ENCODE results near the gene CCDC88C. TPM values are rescaled to one million over a fixed set of nuclear protein-coding genes. Genes with fewer than 3 reads are reported as not detected.
"Not testable (repeated sequence)": the region's sequence is repeated elsewhere in the genome, so short reads cannot be mapped to it uniquely, and the experiment has no call there.

CCDC88C gene
- total RNA-seq, 1 donor from 2014 or later = 78.5 TPM

GRCh38 chr14:91228112-91229004 is 189.3 kb downstream of the CCDC88C start:
- no peak for DNase-seq (ENCODE audit: low spot score)

- DNase-seq (ENCODE audit: low spot score) = no peak
These were observed 190.4 kb downstream of the CCDC88C start for GRCh38 chr14:91227183-91227628.

GRCh38 chr14:91226360-91226759 is 191.3 kb downstream of the CCDC88C start:
- not testable (repeated sequence) for DNase-seq (ENCODE audit: low spot score)

GRCh38 chr14:91225025-91225424 is 192.6 kb downstream of the CCDC88C start:
- DNase-seq (ENCODE audit: low spot score) = no peak

GRCh38 chr14:91223028-91223783 is 194.4 kb downstream of the CCDC88C start:
- no peak for DNase-seq (ENCODE audit: low spot score)

Other genes starting within 250 kb of the CCDC88C start
- 1.6 TPM for gene GPR68, start 173.1 kb downstream of the CCDC88C start, total RNA-seq
- 72.3 TPM for gene PPP4R3A, start 92.5 kb upstream of the CCDC88C start, total RNA-seq